Keratinocyte (primary cell): ENCODE results near the gene ERC2. TPM values are rescaled to one million over a fixed set of nuclear protein-coding genes. Genes with fewer than 3 reads are reported as not detected.

Experiments used
- DNase-seq: peaks from one replicate; pipeline ENCODE4 v3.0.0-alpha.2; 2011; ENCODE audit warnings: low read depth, missing footprints, low spot score
- FAIRE-seq: peaks from 2 replicates; lab custom pipeline; 2011; peaks lifted over from hg19 to GRCh38; lab: Jason Lieb, UNC
- H2AFZ ChIP-seq: 2 replicates; pipeline ENCODE4 v1.6.0; 2012; ENCODE audit warnings: low read length, control low read depth, inconsistent platforms; ENCODE audit not compliant: control insufficient read depth
- H3K27ac ChIP-seq: 2 replicates; pipeline ENCODE4 v1.5.1; 2011; ENCODE audit warnings: low read length; ENCODE audit not compliant: control insufficient read depth, insufficient read depth
- H3K27me3 ChIP-seq: 3 replicates; pipeline ENCODE4 v1.6.0; 2011; ENCODE audit warnings: low read length; ENCODE audit not compliant: control insufficient read depth, insufficient read depth; ENCODE audit errors: extremely low read depth
- H3K36me3 ChIP-seq, 2 experiments: 2 replicates in 1 of 2; 3 replicates in 1 of 2; pipeline ENCODE4 v1.5.1; 2011; ENCODE audit warnings: low read length in 2 of 2, mild to moderate bottlenecking in 1 of 2; ENCODE audit not compliant: control insufficient read depth in 2 of 2, insufficient read depth in 2 of 2; ENCODE audit errors: extremely low read depth in 1 of 2
- H3K4me1 ChIP-seq: 3 replicates; pipeline ENCODE4 v1.5.1; 2011; ENCODE audit warnings: low read length; ENCODE audit not compliant: control insufficient read depth, insufficient read depth; ENCODE audit errors: extremely low read depth
- H3K4me2 ChIP-seq: 3 replicates; pipeline ENCODE4 v1.6.0; 2011; ENCODE audit warnings: low read depth, low read length; ENCODE audit not compliant: control insufficient read depth, insufficient read depth; ENCODE audit errors: extremely low read depth
- H3K4me3 ChIP-seq, 3 experiments: fragments of 200-600 bp in 1 of 3; sonication (generic) in 1 of 3; 2 replicates in 2 of 3; 3 replicates in 1 of 3; pipeline ENCODE4 v1.5.1; 2011 to 2016; ENCODE audit warnings: low read length in 3 of 3, mild to moderate bottlenecking in 3 of 3, control low read depth in 2 of 3, inconsistent platforms in 1 of 3, low read depth in 1 of 3, mixed read lengths in 1 of 3, mixed run types in 1 of 3, moderate library complexity in 1 of 3; ENCODE audit not compliant: control insufficient read depth in 2 of 3, insufficient read depth in 2 of 3; ENCODE audit errors: extremely low read depth in 1 of 3
- H3K79me2 ChIP-seq: 2 replicates; pipeline ENCODE4 v1.6.0; 2012; ENCODE audit warnings: low read length; ENCODE audit not compliant: control insufficient read depth, insufficient read depth
- H3K9ac ChIP-seq: 3 replicates; pipeline ENCODE4 v1.6.0; 2011; ENCODE audit warnings: low read length; ENCODE audit not compliant: control insufficient read depth, insufficient read depth; ENCODE audit errors: extremely low read depth
- H3K9me1 ChIP-seq: 3 replicates; pipeline ENCODE4 v1.6.0; 2011; ENCODE audit warnings: low read length; ENCODE audit not compliant: control insufficient read depth, insufficient read depth; ENCODE audit errors: extremely low read depth
- H3K9me3 ChIP-seq: 2 replicates; pipeline ENCODE4 v1.5.1; 2012; ENCODE audit warnings: low read depth, low read length; ENCODE audit not compliant: control insufficient read depth
- H4K20me1 ChIP-seq: 3 replicates; pipeline ENCODE4 v1.6.0; 2011; ENCODE audit warnings: low read length; ENCODE audit not compliant: control insufficient read depth, insufficient read depth; ENCODE audit errors: extremely low read depth
- CTCF ChIP-seq, 3 experiments: IDR thresholded peaks in 1 of 3; conservative IDR thresholded peaks in 1 of 3; optimal IDR thresholded peaks in 1 of 3; 2 replicates in 2 of 3; 3 replicates in 1 of 3; pipeline versions ENCODE3 to v1.5.1; 2011; ENCODE audit warnings: low read length in 3 of 3, mild to moderate bottlenecking in 3 of 3, moderate library complexity in 2 of 3, control low read depth in 1 of 3, inconsistent platforms in 1 of 3; ENCODE audit not compliant: insufficient read depth in 2 of 3; ENCODE audit errors: extremely low read depth in 1 of 3
- EZH2 ChIP-seq: IDR thresholded peaks from one replicate; pipeline ENCODE4 v1.6.1; 2012; ENCODE audit warnings: inconsistent platforms, mild to moderate bottlenecking, low read length, moderate library complexity
- dilution Hi-C: fragments of 300-500 bp; cut with MboI; formaldehyde crosslinking; loops from one replicate; pipeline ENCODE4 v1.7.0; 2020; ENCODE audit warnings: low sequenced_read_pairs; ENCODE audit not compliant: extremely low pct_ligation_motif_present
- polyA plus RNA-seq, 5 experiments: library from polyadenylated mRNA; depleted of rRNA in 3 of 5; stranded (reverse) in 3 of 5; stranded (forward) in 1 of 5; unstranded in 1 of 5; fragments of >200 nt; gene quantifications; 1 replicate in 1 of 5; 2 replicates in 3 of 5; 3 replicates in 1 of 5; pipeline versions ENCODE4 v1.2.1 to v1.2.3, GENCODE V29; 2011 to 2012; ENCODE audit warnings: missing spikeins in 2 of 5, low read depth in 1 of 5, low replicate concordance in 1 of 5

ERC2 gene
- polyA plus RNA-seq, 1 donor (not counting 4 experiments of a cell fraction or from before 2014, with no cell fraction given) = 0.08 TPM

GRCh38 chr3:55888282-55888885 lies 579.9 kb downstream of the ERC2 start:
- H3K27ac ChIP-seq = no peak overlapping the region
- H3K4me3 ChIP-seq = no peak overlapping the region
- dilution Hi-C loops = loop anchor here (25.0 kb wide), 1 partner anchor 401 kb away; the partner anchor contains the start of gene WNT5A
- no peak overlapping the region for H3K9ac ChIP-seq
- no peaks in the 10 kb centered on the region for H3K79me2 ChIP-seq
- DNase-seq (no peak), FAIRE-seq (no peak)
- no peaks in the 10 kb centered on the region for H3K36me3 ChIP-seq
- H2AFZ ChIP-seq = no peak overlapping the region
- no peaks in the 10 kb centered on the region for H3K27me3 ChIP-seq
- peaks cover 24% of the 10 kb centered on the region for H3K4me1 ChIP-seq
- H3K9me1 ChIP-seq = no peaks in the 10 kb centered on the region
- no peak overlapping the region for H3K4me2 ChIP-seq
- H4K20me1 ChIP-seq = no peaks in the 10 kb centered on the region
- TF ChIP-seq CTCF (optimal IDR thresholded peaks at IDR 0.05 in 1 of 3, IDR thresholded peaks at IDR 0.05 in 1 of 3, conservative IDR thresholded peaks at IDR 0.05 in 1 of 3; ENCODE audit: extremely low read depth in 1 of 3, insufficient read depth in 2 of 3, low read length in 3 of 3) (no peak), EZH2 (no peak)
- no peaks in the 10 kb centered on the region for H3K9me3 ChIP-seq

GRCh38 chr3:55885721-55886120 lies 582.5 kb downstream of the ERC2 start:
- Histone ChIP-seq H3K27ac (peak overlapping the region; percentile 88), H2AFZ (no peak overlapping the region), H3K9me3 (no peaks in the 10 kb centered on the region), H3K36me3 (no peaks in the 10 kb centered on the region), H3K79me2 (no peaks in the 10 kb centered on the region), H3K9me1 (no peaks in the 10 kb centered on the region), H3K4me2 (peak overlapping the region; percentile 50), H4K20me1 (no peaks in the 10 kb centered on the region), H3K4me1 (peaks cover 24% of the 10 kb centered on the region), H3K9ac (peak overlapping the region; percentile 33), H3K4me3 (no peak overlapping the region), H3K27me3 (no peaks in the 10 kb centered on the region)
- DNase-seq (peak; percentile 57), FAIRE-seq (peak; percentile 85)
- TF ChIP-seq CTCF (optimal IDR thresholded peaks at IDR 0.05 in 1 of 3, IDR thresholded peaks at IDR 0.05 in 1 of 3, conservative IDR thresholded peaks at IDR 0.05 in 1 of 3; ENCODE audit: extremely low read depth in 1 of 3, insufficient read depth in 2 of 3, low read length in 3 of 3) = peak; percentile 44 to 50 (median 44)
- no peak for TF ChIP-seq EZH2
- dilution Hi-C loops = loop anchor here (25.0 kb wide), 1 partner anchor 398 kb away; the partner anchor contains the start of gene WNT5A
